CD14-positive monocyte (primary cell): ENCODE data around the gene BACE1-AS. TPM values are rescaled to one million over a fixed set of nuclear protein-coding genes. Genes with fewer than 3 reads are reported as not detected.
A peak's percentile ranks its signal among the peaks of the same experiment; 100 is the strongest.

Source experiments
- DNase-seq, 3 donors: peaks; one replicate each; pipeline ENCODE4 v3.0.0-alpha.2; 2011 to 2022
- H2AFZ ChIP-seq: 2 replicates; pipeline ENCODE4 v1.6.0; 2012; ENCODE audit warnings: mild to moderate bottlenecking, low read depth, low read length, inconsistent platforms; ENCODE audit not compliant: insufficient read depth, poor library complexity, severe bottlenecking
- H3K27ac ChIP-seq, 2 donors: 1 replicate in 1 of 2; 2 replicates in 1 of 2; pipeline ENCODE4 v1.5.1; 2012 to 2013; ENCODE audit warnings: low read length in 2 of 2, control low read depth in 1 of 2, inconsistent platforms in 1 of 2, low read depth in 1 of 2, mild to moderate bottlenecking in 1 of 2
- H3K27me3 ChIP-seq, 2 donors: one replicate each; pipeline versions ENCODE4 v1.6.0 to v1.6.1; 2011 to 2013; ENCODE audit warnings: low read length in 2 of 2; ENCODE audit not compliant: control insufficient read depth in 2 of 2, insufficient read depth in 2 of 2
- H3K36me3 ChIP-seq, 2 donors: replicated peaks in 1 of 2; 1 replicate in 1 of 2; 2 replicates in 1 of 2; pipeline versions ENCODE4 v1.5.1 to v1.6.1; 2012 to 2013; ENCODE audit warnings: low read length in 2 of 2, control low read depth in 1 of 2, inconsistent platforms in 1 of 2, mild to moderate bottlenecking in 1 of 2; ENCODE audit not compliant: insufficient read depth in 2 of 2, control insufficient read depth in 1 of 2
- H3K4me1 ChIP-seq, 2 donors: 1 replicate in 1 of 2; 2 replicates in 1 of 2; pipeline versions ENCODE4 v1.5.1 to v1.6.1; 2012 to 2013; ENCODE audit warnings: low read length in 2 of 2, control low read depth in 1 of 2, inconsistent platforms in 1 of 2, mild to moderate bottlenecking in 1 of 2, moderate library complexity in 1 of 2; ENCODE audit not compliant: insufficient read depth in 2 of 2, control insufficient read depth in 1 of 2
- H3K4me2 ChIP-seq: replicated peaks from 2 replicates; pipeline ENCODE3; 2012; ENCODE audit warnings: low read length, moderate library complexity, mild to moderate bottlenecking; ENCODE audit not compliant: poor library complexity, severe bottlenecking; ENCODE audit errors: extremely low read depth
- H3K4me3 ChIP-seq, 3 experiments: fragments of 200-600 bp in 1 of 3; sonication (generic) in 1 of 3; replicated peaks in 1 of 3; 1 replicate in 2 of 3; 2 replicates in 1 of 3; pipeline ENCODE4 v1.5.1; 2011 to 2013; ENCODE audit warnings: low read length in 3 of 3, mild to moderate bottlenecking in 3 of 3, control low read depth in 2 of 3, low read depth in 2 of 3, inconsistent platforms in 1 of 3, moderate library complexity in 1 of 3
- H3K79me2 ChIP-seq: 2 replicates; pipeline ENCODE4 v1.6.0; 2012; ENCODE audit warnings: mild to moderate bottlenecking, control low read depth, inconsistent platforms, low read length, moderate library complexity; ENCODE audit not compliant: insufficient read depth
- H3K9ac ChIP-seq: 2 replicates; pipeline ENCODE4 v1.6.0; 2017; ENCODE audit warnings: low read length, mild to moderate bottlenecking; ENCODE audit not compliant: insufficient read depth, poor library complexity, severe bottlenecking
- H3K9me3 ChIP-seq, 2 donors: replicated peaks in 1 of 2; 1 replicate in 1 of 2; 2 replicates in 1 of 2; pipeline versions ENCODE4 v1.5.1 to v1.6.1; 2012 to 2013; ENCODE audit warnings: low read length in 2 of 2, control low read depth in 1 of 2; ENCODE audit not compliant: control insufficient read depth in 1 of 2, insufficient read depth in 1 of 2
- H4K20me1 ChIP-seq: 2 replicates; pipeline ENCODE4 v1.6.0; 2012; ENCODE audit warnings: mild to moderate bottlenecking, low read length, control low read depth, moderate library complexity; ENCODE audit not compliant: insufficient read depth
- H3K27ac Mint-ChIP-seq, 7 donors: one replicate each; pipeline ENCODE4 v1.8.0; 2020; ENCODE audit warnings: mild to moderate bottlenecking in 7 of 7, mixed read lengths in 7 of 7, moderate library complexity in 6 of 7, inconsistent platforms in 2 of 7
- H3K27me3 Mint-ChIP-seq, 3 donors: one replicate each; pipeline ENCODE4 v1.8.0; 2021 to 2022; ENCODE audit warnings: low read depth in 3 of 3, mild to moderate bottlenecking in 3 of 3, mixed read lengths in 3 of 3, moderate library complexity in 3 of 3, inconsistent platforms in 1 of 3
- H3K36me3 Mint-ChIP-seq, 2 donors: one replicate each; pipeline ENCODE4 v1.8.0; 2020; ENCODE audit warnings: mixed read lengths in 2 of 2, inconsistent platforms in 1 of 2, mild to moderate bottlenecking in 1 of 2
- H3K4me1 Mint-ChIP-seq: one replicate; pipeline ENCODE4 v1.8.0; 2020; ENCODE audit warnings: mild to moderate bottlenecking, mixed read lengths
- H3K4me3 Mint-ChIP-seq, 2 donors: one replicate each; pipeline ENCODE4 v1.8.0; 2020; ENCODE audit warnings: mild to moderate bottlenecking in 2 of 2, mixed read lengths in 2 of 2, moderate library complexity in 1 of 2
- H3K9me3 Mint-ChIP-seq, 7 donors: one replicate each; pipeline ENCODE4 v1.8.0; 2020 to 2022; ENCODE audit warnings: mixed read lengths in 7 of 7, mild to moderate bottlenecking in 6 of 7, moderate library complexity in 6 of 7, inconsistent platforms in 2 of 7
- CTCF ChIP-seq: fragments of 200-600 bp; IDR thresholded peaks from one replicate; pipeline ENCODE4 v1.8.0; 2022; ENCODE audit warnings: antibody characterized with exemption, mild to moderate bottlenecking
- WGBS: methylation state at CpG from one replicate; pipeline ENCODE4 v1.1.5; 2013; ENCODE audit warnings: missing lambda C conversion rate; ENCODE audit not compliant: insufficient coverage; 5-methylcytosine and 5-hydroxymethylcytosine counted together
- intact Hi-C, 2 donors: fragments of 100-400 bp; cut with micrococcal nuclease; formaldehyde crosslinking; loops; one replicate each; pipeline versions ENCODE4 v1.15.0 to v1.15.1; 2023
- polyA plus RNA-seq, 3 donors: library from polyadenylated mRNA; depleted of rRNA in 1 of 3; unstranded in 2 of 3; stranded (reverse) in 1 of 3; fragments of 300-500 nt in 2 of 3; fragments of >200 nt in 1 of 3; fragmentation: Illumina TruSeq in 2 of 3; gene quantifications; 1 replicate in 2 of 3; 2 replicates in 1 of 3; pipeline ENCODE4 v1.2.3, GENCODE V29; 2012 to 2021

BACE1-AS gene
- polyA plus RNA-seq, 3 donors: 2.7 TPM; not detected in 2

GRCh38 chr11:117328375-117329010, 37.3 kb downstream of the BACE1-AS start:
- intact Hi-C loops: loop anchor here in 1 of 2 donors (10.0 kb wide), 1 partner anchor 544 kb away; the partner anchor contains the start of gene ZPR1
- peaks cover 11 to 14% of the 10 kb centered on the region in 2 donors for H3K4me1 ChIP-seq
- Mint-ChIP-seq H3K4me1 (peaks cover 5% of the 10 kb centered on the region), H3K27ac (no peak overlapping the region), H3K4me3 (no peak overlapping the region), H3K36me3 (peaks cover 0 to 5% of the 10 kb centered on the region in 2 donors), H3K9me3 (no peaks in the 10 kb centered on the region), H3K27me3 (peaks cover 0 to 2% (median 0%) of the 10 kb centered on the region in 3 donors)
- WGBS: 17% methylated on average over 14 of the region's 15 CpGs
- H3K27me3 ChIP-seq: no peaks in the 10 kb centered on the region
- no peak for TF ChIP-seq CTCF
- peak overlapping the region; percentile 84 to 92 (median 91) for H3K4me3 ChIP-seq
- peak overlapping the region; percentile 86 for H3K9ac ChIP-seq
- H3K27ac ChIP-seq: peak overlapping the region; percentile 78 to 94
- H3K36me3 ChIP-seq: peaks cover 0 to under 1% of the 10 kb centered on the region in 2 donors
- no peaks in the 10 kb centered on the region for H3K9me3 ChIP-seq
- H3K4me2 ChIP-seq: peak overlapping the region; percentile 84
- peak overlapping the region; percentile 94 for H2AFZ ChIP-seq
- no peaks in the 10 kb centered on the region for H4K20me1 ChIP-seq
- H3K79me2 ChIP-seq: peaks cover 3% of the 10 kb centered on the region
- peak in 1 of 3 donors; percentile 14 for DNase-seq

- no peaks in the 10 kb centered on the region for H3K27me3 Mint-ChIP-seq
- no peak overlapping the region for H3K27ac Mint-ChIP-seq
- WGBS: 50% methylated on average over 2 of the region's 2 CpGs
- H3K4me3 Mint-ChIP-seq: no peak overlapping the region
- DNase-seq: no peak
- no peak overlapping the region for H3K4me3 ChIP-seq
- no peaks in the 10 kb centered on the region for H4K20me1 ChIP-seq
- H2AFZ ChIP-seq: no peak overlapping the region
- H3K27me3 ChIP-seq: no peaks in the 10 kb centered on the region
- intact Hi-C loops: no loop called here
- peaks cover 11 to 14% of the 10 kb centered on the region in 2 donors for H3K4me1 ChIP-seq
- peaks cover 2 to 33% of the 10 kb centered on the region in 2 donors for H3K36me3 ChIP-seq
- H3K4me1 Mint-ChIP-seq: peaks cover 9% of the 10 kb centered on the region
- no peak overlapping the region for H3K4me2 ChIP-seq
- no peak overlapping the region for H3K27ac ChIP-seq
- no peak overlapping the region for H3K9ac ChIP-seq
- no peaks in the 10 kb centered on the region for H3K9me3 ChIP-seq
- H3K79me2 ChIP-seq: peaks cover 3% of the 10 kb centered on the region
- H3K9me3 Mint-ChIP-seq: no peaks in the 10 kb centered on the region
- H3K36me3 Mint-ChIP-seq: peaks cover 30 to 34% of the 10 kb centered on the region in 2 donors
- no peak for TF ChIP-seq CTCF
Measured at GRCh38 chr11:117332843-117333242, 41.7 kb downstream of the BACE1-AS start.
